NCI-H1105 (cell line): ENCODE measurements around the gene SMIM24.
"Not testable (repeated sequence)": the region's sequence is repeated elsewhere in the genome, so short reads cannot be mapped to it uniquely, and the experiment has no call there.

Experiments
- DNase-seq: peaks from one replicate; lab custom pipeline; 2025; lab: John Stamatoyannopoulos, UW

SMIM24 gene

GRCh38 chr19:3480383-3481091 lies at the start of gene SMIM24:
TSS of gene SMIM24 (minus strand) at chr19:3480525. CDS start at chr19:3480463, 62 bp downstream.
- DNase-seq: no peak

GRCh38 chr19:3529299-3529698 lies 49.0 kb upstream of the SMIM24 start:
- not testable (repeated sequence) for DNase-seq

GRCh38 chr19:3528539-3529211 lies 48.4 kb upstream of the SMIM24 start:
- DNase-seq: no peak

- DNase-seq: no peak
Observed at GRCh38 chr19:3528080-3528479, 47.8 kb upstream of the SMIM24 start.

GRCh38 chr19:3527238-3527910 lies 47.0 kb upstream of the SMIM24 start:
- DNase-seq: no peak

- no peak for DNase-seq
Observed at GRCh38 chr19:3526507-3527237, 46.3 kb upstream of the SMIM24 start.

GRCh38 chr19:3524904-3525451 lies 44.7 kb upstream of the SMIM24 start:
- DNase-seq: no peak

GRCh38 chr19:3524078-3524842 lies 43.9 kb upstream of the SMIM24 start:
- DNase-seq: no peak

GRCh38 chr19:3523361-3524077 lies 43.2 kb upstream of the SMIM24 start:
- DNase-seq: no peak

- no peak for DNase-seq
Observed at GRCh38 chr19:3522421-3523360, 42.4 kb upstream of the SMIM24 start.

GRCh38 chr19:3521104-3521445 lies 40.8 kb upstream of the SMIM24 start:
- no peak for DNase-seq

GRCh38 chr19:3520166-3521103 lies 40.1 kb upstream of the SMIM24 start:
- no peak for DNase-seq

- no peak for DNase-seq
Observed at GRCh38 chr19:3519126-3519525, 38.8 kb upstream of the SMIM24 start.

- no peak for DNase-seq
Observed at GRCh38 chr19:3518659-3519058, 38.3 kb upstream of the SMIM24 start.

- DNase-seq: no peak
Observed at GRCh38 chr19:3518255-3518654, 37.9 kb upstream of the SMIM24 start.

GRCh38 chr19:3517638-3518037 lies 37.3 kb upstream of the SMIM24 start:
- DNase-seq: no peak

GRCh38 chr19:3516675-3517207 lies 36.4 kb upstream of the SMIM24 start:
- peak; percentile 33 for DNase-seq

GRCh38 chr19:3515891-3516422 lies 35.6 kb upstream of the SMIM24 start:
- DNase-seq: no peak
